Hematopoietic multipotent progenitor cell treated with erythropoietin and hydrocortisone succinate and interleukin-3 and kit ligand, for 6 days (in vitro differentiated cells): ENCODE measurements around the gene SOAT2.
"Not testable (repeated sequence)": the region's sequence is repeated elsewhere in the genome, so short reads cannot be mapped to it uniquely, and the experiment has no call there.

Experiments used
- DNase-seq: peaks from one replicate; pipeline ENCODE4 v3.0.0-alpha.2; 2015

Gene SOAT2

DNA sequence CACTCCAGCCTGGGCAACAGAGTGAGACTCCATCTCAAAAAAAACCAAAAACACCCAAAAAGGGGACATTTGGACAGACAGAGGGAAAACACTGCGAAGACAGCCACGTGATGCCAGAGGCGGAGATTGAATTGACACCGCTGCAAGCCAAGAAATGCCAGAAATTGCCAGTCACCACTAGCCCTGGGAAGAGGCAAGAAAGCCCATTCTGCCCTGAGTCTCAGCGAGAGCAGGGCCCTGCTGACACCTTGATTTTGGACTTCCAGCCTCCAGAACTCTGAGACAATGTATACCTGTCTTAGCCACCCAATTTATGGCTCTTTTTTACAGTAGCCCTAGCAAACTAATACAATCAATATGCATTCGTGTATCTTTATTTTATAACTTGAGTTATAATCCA lies 13.2 kb upstream of the SOAT2 start:
- no peak for DNase-seq

DNA sequence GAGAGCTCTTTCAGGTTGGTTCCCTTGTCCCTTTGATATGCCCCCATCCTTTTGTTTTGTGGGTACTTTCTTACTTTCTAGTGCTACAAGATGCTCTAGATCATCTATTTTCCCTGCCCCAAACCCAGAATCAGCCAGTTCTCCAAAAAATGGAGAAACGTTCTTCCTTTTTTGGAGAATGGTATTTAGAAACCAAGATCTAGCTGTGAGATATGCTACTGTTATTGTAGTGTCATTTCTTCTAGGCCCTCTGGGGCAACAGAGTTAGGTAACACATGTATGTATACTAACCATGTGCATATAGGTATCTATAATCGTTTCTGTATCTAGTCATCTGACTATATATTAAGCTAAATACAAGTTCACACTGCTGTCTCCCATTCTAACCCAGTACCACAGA lies 12.7 kb upstream of the SOAT2 start:
- no peak for DNase-seq

DNA sequence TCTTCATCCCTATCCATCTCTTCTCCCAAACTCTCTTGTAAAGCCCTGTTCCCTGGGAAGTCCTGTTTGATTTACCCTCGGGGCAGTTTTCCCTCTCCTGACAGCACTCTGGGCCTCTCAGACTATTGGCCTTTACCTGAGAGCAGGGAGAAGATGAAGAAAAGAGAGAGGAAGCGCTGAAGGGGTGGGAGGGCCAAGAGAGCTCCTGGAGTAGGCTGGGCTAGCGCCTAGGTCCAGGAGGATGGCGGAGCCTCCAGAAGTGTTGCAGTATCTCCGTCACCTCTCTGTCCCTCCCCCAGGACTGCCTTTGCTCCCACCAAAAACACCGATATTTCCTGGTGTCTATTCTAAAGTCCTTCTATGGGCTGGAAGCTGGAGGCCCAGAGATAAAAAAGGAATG lies 11.5 kb upstream of the SOAT2 start:
- no peak for DNase-seq

DNA sequence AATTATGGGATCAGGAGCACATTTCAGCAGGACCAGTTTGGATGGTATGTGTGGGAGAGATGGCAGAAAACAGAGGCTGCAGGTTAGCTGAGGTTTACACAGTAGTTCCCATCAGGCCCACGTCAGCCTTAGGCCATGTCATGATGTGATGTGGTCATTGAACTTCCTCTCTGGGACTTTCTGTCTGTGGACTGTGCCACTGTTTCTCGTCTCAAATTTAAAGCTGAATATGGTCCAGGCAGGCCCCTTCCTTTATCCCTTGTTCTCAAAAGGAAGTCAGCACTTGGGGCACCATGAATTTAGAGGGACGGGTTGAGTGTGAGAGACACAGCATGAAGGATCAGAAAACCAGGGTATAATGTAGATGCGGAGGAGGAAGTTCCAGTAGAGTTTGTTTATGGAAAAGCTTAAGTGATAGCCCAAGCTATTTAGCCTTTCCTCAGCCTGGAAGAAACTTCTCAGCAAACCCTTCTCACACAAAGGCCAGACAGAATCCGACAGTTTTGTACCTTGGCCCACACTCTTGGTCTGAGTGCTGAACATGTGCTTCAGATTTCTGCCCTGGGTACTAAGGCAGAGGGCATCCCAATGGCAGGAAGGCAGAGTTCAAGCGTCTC lies 9.4 kb upstream of the SOAT2 start:
- DNase-seq: peak; percentile 38

DNA sequence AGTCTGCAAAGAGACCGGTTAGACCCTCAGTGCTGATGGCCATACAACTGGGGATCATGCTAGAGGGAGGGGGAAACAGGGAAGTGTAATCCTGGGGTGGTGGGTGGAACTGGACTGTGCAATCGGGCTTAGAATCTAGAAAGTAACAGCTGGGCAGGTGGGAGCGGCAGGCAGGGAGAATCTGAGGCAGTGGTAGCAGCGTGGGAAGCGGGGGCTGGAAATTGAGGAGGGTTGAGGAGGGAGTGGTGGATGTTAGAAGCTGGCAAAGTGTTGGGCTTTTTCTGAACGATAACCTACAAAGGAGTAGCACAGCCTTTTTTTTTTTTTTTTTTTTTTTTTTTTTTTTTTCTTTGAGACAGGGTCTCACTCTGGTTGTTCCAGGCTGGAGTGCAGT lies 8.9 kb upstream of the SOAT2 start:
- DNase-seq: no peak

DNA sequence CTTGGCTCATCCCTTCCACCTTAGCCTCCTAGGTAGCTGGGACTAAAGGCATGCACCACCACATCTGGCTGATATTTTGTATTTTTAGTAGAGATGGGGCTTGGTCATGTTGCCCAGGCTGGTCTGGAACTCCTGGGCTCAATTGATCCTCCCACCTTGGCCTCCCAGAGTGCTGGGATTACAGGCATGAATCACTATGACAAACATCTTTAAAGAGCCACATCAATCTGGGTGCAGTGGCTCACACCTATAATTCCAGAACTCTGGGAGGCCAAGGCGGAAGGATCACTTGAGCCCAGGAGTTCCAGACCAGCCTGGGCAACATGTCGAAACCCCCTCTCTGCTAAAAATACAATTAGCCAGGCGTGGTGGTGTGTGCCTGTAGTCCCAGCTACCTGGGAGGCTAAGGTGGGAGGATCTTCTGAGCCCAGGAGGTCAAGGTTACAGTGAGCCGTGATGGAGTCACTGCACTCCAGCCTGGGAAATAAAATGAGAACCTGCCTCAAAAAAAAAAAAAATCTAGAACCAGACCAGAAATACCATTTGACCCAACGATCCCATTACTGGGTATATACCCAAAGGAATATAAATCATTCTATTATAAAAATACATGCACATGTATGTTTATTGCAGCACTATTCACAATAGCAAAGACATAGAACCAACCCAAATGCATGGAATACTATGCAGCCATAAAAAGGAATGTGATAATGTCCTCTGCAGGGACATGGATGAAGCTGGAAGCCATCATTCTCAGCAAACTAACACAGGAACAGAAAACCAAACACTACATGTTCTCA lies 8.3 kb upstream of the SOAT2 start:
- not testable (repeated sequence) for DNase-seq

DNA sequence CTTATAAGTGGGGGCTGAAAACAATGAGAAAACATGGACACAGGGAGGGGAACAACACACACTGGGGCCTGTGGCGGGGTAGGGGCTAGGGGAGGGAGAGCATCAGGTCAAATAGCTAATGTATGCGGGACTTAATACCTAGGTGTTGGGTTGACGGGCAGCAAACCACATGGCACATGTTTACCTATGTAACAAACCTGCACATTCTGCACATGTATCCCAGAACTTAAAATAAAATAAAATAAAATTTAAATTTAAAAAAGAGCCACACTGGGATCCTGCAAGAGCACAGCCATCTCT lies 7.7 kb upstream of the SOAT2 start:
- not testable (repeated sequence) for DNase-seq

DNA sequence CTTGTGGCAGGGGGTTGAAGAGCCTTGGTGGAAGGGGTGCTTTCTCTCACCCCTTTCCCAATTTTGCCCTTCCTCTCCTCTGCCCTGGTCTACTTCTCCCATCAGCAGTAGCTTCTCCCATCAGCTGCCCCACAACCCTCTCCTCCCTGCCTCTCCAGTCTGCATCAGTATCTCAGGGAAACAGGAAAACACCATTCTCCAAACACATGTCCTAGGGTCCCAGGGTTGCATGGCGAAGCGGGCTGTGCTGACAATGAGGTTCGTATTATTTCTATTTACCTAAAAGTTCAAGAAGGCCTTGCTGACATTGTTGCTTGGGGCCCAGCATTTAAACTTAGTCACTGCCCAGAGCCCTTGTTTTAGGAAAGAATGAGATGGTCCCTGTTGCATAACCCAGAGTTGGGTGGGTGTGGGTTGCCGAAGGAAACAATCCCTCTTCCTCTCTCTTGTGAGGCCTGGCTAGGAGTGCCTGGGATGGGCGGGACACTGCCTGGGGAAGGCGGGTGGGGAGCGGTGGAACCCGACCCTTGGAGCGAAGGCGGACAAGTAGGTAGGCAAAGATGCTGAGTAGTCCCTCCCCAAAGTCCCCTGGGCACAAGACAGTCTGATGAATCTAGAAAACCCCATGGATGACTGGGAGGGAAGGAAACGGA lies 7.1 kb upstream of the SOAT2 start:
- no peak for DNase-seq

DNA sequence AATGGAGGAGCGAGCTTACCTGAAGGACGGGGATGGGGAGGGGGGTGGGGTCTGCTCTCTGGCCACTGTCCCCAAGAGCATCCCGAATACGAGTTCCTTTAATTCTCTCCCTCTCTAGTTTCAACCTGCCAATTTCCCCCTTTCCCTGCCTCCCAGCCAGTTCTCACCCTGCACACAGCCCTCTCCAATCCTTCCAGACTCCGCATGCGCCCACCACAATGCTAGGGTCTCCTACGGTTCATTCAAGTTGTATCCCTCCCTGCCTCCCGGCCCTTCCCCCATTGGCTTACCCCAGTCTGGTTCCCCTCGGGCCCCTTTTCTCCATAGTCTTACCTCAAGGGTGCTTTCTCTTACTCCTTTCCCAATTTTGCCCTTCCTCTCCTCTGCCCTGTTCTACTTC lies 6.5 kb upstream of the SOAT2 start:
- DNase-seq: no peak

DNA sequence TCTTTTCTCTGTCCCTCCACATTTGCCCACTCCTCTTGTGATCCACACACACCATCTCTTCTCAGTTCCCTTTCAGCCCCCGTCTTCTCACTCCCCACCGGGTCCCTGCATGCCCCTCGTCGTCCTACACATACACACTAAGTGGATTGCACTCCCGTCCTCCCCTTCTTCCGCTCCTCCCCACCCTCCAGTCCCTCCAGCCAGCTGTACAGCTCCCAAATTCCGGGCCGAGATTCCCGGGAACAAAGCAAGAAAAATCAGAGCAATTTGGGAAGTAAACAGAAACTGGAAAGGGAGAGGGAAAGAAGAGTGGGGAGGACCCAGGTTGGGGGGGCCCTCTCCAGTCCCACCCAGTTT lies 6.1 kb upstream of the SOAT2 start:
- DNase-seq: no peak

DNA sequence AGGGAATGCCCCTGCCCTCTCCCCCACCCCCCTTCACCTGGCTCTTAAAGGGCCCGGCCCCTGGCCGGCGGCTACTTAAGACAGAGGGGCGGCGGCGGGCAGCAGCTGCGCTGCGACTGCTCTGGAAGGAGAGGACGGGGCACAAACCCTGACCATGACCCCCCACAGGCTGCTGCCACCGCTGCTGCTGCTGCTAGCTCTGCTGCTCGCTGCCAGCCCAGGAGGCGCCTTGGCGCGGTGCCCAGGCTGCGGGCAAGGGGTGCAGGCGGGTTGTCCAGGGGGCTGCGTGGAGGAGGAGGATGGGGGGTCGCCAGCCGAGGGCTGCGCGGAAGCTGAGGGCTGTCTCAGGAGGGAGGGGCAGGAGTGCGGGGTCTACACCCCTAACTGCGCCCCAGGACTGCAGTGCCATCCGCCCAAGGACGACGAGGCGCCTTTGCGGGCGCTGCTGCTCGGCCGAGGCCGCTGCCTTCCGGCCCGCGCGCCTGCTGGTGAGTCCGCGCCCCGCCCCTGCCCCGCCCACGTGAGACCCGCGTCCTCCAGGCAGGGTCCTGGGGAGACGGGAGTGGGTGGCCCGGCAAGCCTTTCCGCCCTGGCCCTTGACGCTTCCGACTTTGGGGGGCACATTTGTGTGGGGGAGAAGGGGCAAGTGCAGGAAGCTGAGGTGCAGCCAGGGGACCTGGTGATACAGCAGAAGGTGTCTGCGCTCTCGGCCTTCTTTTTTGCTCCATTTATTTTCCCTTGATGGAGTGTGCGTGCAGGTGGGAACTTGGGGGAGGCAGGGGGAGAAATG lies 5.5 kb upstream of the SOAT2 start, which contains the start of gene IGFBP6:
TSS of gene IGFBP6 (plus strand) at position 104 of the 790 bp plus-strand sequence. CDS start at position 155, 51 bp downstream.
- DNase-seq: peak; percentile 69

DNA sequence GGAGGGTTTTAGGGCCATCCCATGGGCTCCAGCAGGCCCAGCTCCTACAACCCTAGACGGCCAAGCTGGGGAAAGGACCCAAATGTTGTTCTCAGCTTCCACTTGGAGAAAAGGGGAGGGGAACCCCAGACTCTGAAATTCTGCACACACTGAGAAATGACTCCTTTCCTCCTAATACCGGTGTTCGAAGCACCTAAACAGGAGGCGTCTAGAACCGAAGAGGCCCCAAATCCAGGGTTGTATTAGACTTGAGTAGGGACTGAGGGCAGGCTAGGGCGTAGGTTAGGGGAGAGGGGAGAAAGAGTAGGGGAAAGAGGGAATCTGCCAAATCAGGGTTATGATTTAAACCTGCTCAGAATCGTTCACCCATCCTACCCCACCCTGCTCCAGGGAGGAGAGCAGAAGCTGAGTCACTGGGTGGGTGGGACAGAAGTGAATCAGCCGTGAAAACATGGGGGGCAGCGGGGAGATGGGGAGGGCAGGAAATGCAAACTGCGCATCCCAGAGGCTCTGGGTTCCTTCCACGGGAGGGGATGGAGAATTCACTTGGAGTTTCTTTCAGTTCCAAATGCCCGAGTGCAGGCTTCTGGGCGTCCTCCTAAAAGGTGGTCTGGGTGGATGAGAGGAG lies 4.8 kb upstream of the SOAT2 start:
- no peak for DNase-seq

DNA sequence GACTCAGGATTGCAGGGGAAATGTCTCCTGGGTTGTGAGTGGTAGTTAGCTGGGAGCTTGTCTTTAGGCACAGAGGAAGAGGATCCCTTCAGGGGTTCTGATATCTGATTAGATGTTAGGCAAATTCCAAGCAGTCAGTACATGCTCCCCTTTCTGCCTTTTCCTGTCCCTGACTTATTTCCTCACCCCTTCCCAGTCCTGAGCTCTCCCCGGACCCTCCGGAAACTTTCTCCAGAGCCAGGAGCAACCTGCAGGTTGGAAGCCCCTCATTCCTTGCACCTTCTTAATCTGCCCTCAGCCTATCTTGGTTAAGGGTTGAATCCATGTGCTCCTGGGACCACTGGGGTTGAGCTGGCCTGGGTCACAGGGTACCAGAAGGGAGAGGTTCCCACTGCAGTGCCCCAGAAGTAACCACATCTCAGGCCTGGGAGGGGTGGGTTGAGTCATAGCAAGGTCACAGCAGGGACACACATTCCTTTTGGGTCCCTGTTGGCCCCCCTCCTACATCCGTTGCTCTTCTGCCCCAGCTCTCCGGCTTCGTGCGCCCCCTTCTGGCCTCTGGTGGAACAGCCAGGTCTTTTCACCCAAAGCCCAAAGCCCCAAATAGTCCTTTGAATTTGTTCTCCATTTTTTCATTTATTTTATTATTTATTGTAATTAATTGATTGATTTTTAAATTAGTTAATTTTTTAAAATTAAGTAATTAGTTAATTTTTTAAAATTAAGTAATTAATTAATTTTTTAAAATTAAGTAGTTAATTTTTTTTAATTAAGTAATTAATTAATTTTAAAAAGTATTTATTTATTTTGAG lies 4.0 kb upstream of the SOAT2 start:
- peak; percentile 88 for DNase-seq

DNA sequence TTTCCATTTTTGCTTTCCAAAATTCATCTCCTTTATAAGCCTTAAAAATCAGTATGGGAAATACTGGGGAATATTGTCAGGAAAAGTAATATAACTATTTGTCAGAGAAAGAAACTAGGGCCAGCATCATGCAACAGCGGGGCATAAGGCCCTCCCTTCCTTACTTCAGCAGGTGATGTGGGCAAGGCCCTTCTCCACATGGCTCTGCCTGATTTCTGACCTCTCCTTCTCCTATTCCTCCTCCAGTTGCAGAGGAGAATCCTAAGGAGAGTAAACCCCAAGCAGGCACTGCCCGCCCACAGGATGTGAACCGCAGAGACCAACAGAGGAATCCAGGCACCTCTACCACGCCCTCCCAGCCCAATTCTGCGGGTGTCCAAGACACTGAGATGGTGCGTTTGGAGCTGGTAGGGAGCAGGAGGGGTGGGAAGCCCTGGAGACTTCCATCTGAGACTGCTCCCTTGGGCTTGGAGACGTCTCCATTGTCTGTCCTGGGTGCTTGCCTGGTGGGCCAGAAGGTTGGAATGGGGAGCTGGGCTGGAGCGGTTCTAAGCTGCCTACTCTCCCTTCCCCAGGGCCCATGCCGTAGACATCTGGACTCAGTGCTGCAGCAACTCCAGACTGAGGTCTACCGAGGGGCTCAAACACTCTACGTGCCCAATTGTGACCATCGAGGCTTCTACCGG lies 2.7 kb upstream of the SOAT2 start:
- DNase-seq: no peak

DNA sequence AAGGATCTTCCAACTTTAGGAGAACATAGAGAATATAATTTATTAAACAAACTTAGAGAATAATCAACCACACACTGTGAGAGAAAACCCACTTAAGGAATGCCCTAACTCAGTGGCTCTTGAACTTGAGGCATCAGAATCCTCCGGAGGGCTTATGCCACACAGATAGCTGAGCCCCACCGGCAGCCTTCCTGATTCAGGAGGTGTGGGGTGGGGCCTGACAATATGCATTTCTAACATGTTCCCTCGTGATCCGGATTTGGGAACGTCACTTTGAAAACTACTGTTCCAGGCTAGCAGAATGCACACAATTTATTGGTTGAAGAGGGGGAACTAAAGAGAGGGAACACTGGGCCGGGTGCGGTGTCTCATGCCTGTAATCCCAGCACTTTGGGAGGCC lies 2.0 kb upstream of the SOAT2 start:
- no peak for DNase-seq

DNA sequence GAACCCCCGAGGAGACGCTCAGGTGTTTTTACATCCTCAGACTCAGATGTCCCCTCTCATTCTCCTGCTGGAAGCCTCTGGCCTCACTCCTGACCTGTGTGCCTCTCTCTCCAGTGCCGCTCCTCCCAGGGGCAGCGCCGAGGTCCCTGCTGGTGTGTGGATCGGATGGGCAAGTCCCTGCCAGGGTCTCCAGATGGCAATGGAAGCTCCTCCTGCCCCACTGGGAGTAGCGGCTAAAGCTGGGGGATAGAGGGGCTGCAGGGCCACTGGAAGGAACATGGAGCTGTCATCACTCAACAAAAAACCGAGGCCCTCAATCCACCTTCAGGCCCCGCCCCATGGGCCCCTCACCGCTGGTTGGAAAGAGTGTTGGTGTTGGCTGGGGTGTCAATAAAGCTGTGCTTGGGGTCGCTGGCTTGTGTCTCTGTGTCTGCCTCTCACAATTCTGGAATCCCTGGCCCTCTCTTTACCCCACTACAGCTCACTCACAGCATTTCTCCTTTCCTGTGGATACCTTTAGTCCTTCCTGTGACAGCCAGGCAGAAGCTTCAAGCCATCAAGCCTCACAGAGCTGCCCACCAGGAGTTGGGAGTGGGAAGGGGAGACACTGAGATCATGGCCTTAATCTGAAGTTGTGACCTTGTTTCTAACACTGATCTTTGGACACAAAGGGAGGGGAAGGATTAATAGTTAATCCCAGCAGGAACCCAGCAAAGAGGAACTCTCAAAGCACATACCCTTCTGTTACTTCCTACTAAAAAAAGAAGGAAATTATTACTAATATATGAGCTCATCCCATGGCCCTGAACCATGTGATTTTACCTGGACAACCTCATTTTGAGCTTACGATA lies 1.1 kb upstream of the SOAT2 start:
- DNase-seq: no peak

DNA sequence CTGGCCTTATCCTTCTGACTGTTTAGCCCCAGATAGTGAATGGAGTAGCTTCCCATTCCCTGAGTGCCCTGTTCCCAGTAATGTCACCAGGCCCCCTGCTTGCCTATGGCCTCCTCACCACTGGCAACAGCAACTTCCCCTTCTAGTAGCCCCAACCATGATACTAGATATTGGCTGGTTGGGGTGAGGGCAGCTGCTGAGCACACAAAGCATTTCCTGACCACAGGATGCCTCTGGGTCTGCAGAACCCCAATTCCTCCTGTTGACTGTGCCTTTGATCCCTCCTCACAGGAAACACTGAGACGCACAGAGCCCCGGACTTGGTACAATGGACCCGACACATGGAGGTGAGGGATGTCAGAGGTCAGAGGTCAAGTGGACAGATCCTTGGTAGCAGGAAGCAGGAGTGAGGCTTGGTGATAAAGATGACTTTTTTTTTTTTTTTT lies 597 bp downstream of the SOAT2 start:
- peak; percentile 64 for DNase-seq

DNA sequence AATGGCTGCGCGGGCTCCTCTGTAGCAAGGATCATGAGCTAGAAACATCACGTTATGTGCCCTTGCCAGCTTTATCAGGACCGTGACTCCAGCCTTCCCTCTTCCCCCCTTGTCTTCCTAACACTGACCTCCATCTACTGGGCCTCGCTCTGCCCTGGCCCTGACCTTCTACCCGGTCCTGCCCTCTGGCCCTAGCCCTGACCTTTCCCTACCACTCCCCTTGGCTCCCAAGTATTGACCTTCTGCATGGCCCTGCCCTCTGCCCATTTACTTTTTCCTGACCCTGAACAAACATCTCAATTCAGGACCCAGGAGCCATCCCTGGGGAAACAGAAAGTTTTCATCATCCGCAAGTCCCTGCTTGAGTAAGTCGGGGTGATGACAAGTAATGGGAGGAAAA lies 2.0 kb downstream of the SOAT2 start:
- no peak for DNase-seq

DNA sequence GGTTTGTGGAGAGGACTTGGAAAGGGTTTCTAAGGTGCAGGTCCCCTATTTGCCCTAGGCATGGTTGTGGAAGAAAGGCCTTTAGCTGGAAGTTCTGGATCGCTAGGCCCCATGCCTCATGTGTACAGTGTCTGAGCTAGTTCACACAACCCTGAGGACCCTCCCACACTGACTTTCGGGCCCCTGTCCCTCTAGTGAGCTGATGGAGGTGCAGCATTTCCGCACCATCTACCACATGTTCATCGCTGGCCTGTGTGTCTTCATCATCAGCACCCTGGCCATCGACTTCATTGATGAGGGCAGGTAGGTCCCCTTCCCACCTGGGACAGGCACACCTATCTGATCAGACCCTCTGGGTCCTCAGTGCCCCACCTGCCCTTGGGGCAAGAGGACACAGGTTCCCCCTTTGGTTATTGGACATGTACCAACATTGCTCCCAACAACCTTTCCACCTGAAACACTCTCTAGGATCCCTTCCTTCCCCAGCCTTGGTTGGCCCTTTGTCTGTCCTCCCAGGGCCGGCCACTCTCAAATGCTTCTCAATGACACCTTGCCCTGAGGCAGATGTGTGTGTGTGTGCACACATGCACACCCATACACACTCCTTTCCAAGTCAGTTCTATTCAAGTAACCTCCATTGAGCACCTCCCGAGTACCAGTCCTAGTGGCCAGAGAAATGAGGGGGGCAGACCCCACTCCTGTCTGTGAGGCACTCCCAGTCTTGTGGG lies 2.6 kb downstream of the SOAT2 start:
- no peak for DNase-seq

DNA sequence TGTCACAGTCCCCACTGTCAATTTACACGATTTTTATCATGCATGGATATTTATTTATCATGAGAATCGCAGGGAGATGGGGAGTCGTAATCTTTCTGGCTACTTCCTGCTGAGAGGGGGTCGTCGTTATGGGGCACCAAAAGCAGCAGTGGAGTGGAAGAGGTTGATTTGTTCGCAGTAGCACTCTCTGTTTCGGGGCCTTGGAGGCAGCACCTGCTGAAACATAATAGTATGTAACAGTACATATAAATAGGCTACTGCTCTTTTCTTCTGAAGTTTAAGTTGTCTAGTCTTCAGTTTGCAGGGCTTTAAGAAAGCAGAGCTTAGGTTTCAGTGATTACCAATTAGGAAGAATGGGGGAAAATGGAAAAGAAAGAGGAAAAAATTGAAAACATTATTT lies 3.8 kb downstream of the SOAT2 start:
- DNase-seq: no peak
